HG03432 (cell line): Measurements from ENCODE around the gene PLPP2.
"Not testable (repeated sequence)": the region's sequence is repeated elsewhere in the genome, so short reads cannot be mapped to it uniquely, and the experiment has no call there.

Experiments used
- ATAC-seq: cut with Tn5 transposase; IDR thresholded peaks from one replicate; pipeline ENCODE4 v1.9.1; 2021; ENCODE audit warnings: mild to moderate bottlenecking, moderate library complexity; ENCODE audit not compliant: unreplicated experiment

PLPP2 gene

DNA sequence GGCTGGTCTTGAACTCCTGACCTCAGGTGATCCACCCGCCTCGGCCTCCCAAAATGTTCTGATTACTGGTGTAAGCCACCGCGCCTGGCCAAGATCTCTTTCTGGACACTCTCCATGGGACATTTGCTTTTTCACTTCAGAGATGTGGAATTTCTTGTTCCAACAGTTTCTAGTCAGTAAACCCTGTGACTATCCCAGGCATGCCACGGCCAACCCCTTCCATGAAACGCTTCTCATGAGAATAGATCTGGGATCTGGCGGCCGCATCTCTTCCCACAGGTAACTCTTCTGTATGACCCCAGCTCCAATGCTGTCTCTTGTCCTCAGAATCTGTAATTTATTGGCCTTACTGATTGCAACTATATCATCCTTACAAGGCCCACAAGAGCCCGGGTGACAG lies 16.2 kb downstream of the PLPP2 start:
- no peak for ATAC-seq

DNA sequence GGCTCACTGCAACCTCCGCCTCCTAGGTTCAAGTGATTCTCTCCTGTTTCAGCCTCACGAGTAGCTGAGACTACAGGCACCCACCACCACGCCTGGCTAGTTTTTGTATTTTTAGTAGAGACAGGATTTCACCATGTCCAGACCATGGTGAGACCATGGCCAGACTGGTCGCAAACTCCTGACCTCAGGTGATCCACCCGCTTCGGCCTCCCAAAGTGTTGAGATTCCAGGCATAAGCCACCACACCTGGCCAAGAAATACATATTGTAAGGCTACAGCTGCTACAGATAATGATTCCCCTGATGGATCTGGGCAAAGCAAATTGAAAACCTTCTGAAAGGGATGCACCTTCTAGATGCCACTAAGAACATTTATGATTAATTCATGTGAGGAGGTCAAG lies 17.8 kb downstream of the PLPP2 start:
- no peak for ATAC-seq

DNA sequence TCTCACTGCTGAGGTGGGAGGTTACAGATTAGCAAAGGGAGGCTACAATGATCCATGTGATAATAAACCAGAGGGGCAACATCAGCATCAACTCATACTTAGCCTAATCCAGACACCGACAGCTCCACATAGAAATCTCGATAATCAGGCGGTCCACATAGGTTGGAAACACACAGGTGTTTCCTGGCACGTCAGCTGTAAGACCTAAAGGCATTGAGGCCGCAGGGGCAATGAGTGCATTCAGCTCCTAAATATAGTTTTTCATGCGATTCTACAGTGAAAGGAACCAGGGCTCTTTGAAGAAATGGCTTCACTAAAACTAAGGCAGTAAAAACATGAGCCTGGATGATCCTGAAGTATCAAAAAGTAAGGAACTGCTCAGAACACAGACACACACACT lies 19.3 kb downstream of the PLPP2 start:
- no peak for ATAC-seq

DNA sequence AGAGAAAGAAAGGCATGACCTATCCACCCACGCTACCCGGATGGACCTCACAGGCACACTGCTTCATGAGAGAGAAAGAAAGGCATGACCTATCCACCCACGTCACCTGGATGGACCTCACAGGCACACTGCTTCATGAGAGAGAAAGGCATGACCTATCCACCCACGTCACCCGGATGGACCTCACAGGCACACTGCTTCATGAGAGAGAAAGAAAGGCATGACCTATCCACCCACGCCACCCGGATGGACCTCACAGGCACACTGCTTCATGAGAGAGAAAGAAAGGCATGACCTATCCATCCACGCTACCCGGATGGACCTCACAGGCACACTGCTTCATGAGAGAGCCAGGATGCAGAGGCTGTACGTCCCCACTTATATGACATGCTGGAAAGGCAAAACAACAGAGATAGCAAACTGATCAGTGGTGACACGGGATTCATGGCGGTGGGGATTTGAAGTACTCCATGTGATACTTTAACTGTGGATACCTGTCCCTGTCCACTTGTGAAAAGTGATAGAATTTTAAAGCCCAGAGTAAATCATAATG lies 20.4 kb downstream of the PLPP2 start:
- not testable (repeated sequence) for ATAC-seq

DNA sequence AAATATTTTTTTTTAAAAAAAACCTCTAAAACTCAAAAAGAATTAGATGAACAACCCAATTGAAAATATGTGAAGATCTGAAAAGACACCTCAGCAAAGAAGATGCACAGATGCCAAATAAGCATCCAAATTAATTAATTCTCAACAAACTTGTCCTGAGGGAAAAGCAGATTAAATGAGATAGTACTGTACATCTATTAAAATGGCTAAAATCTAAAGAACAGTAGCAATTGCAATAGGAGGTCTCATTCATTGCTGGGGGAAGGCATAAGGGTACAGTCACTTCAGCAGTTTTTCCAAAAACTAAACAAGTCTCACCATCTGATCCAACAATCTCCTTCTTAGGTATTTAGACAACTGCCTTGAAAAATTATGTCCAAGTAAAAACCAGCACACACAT lies 22.0 kb downstream of the PLPP2 start:
- ATAC-seq: no peak

DNA sequence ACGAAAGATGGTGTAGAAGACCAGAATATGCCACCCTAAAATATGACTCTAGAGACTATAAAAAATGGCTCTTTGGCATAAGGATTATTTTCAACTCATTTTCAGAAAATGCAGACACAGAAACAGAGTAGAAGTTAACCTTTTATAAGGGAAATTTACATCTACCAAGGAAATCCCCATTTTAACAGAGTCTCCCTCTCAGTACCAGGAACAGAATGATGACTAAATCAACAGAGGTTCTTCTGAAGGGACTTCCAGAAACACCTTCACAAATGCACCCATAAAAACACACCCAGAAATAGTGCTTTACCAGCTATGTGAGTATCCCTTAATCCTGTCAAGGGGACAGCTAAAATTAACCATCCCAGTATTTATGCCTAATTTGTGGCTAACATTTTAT lies 29.1 kb downstream of the PLPP2 start:
- ATAC-seq: no peak

DNA sequence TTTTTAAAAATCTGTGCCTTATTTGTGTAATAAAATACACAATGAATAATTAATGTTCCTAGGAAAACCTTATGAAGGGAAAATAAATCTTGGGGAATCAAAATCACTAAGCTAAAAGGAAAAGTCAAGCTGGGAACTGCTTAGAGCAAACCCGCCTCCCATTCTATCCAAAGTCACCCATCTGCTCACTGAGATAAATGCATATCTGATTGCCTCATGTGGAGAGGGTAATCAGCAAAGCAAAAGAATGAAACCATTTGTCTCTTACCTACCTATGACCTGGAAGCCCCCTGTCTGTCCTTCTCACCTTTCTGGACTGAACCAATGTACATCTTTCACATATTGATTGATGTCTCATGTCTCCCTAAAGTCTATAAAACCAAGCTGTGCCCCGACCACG lies 34.4 kb downstream of the PLPP2 start:
- not testable (repeated sequence) for ATAC-seq

DNA sequence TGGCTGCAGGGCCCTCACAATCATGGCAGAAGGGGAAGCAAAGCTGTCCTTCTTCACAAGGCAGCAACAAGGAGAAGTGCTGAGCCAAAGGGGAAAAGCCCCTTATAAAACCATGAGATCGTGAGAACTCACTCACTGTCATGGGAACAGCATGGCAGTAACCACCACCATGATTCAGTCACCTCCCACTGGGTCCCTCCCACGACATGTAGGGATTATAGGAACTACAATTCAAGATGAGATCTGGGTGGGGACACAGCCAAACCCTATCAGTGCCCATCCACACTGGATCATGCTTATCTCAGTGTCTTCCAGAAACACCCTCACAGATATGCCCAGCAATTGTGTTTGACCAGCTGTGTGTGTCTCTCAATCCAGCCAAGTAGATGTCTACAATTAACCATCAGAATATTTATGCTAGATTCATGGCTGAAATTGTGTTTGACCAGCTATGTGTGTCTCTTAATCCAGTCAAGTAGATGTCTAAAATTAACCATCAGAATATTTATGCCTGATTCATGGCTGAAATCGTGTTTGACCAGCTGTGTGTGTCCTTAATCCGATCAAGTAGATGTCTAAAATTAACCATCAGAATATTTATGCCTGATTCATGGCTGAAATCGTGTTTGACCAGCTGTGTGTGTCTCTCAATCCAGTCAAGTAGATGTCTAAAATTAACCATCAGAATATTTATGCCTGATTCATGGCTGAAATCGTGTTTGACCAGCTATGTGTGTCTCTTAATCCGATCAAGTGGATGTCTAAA lies 38.6 kb downstream of the PLPP2 start:
- not testable (repeated sequence) for ATAC-seq

DNA sequence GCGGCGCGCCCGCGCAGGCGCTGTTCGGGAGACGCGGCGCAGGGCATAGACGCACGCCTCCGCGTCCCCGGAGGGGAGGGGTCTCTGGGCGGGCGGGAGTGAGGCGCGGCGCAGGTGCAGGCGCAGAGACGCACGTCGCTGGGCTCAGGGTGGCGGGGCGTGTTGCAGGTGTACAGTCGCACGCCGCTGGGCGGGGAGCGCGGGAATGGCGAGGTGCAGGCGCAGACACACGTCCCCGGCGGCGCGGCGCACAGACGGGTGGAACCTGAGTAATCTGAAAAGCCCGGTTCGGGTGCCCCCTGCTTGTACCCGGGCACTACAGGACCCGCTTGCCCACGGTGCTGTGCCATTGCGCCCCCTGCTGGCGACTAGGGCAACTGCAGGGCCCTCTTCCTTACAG lies 44.7 kb downstream of the PLPP2 start:
- no peak for ATAC-seq

DNA sequence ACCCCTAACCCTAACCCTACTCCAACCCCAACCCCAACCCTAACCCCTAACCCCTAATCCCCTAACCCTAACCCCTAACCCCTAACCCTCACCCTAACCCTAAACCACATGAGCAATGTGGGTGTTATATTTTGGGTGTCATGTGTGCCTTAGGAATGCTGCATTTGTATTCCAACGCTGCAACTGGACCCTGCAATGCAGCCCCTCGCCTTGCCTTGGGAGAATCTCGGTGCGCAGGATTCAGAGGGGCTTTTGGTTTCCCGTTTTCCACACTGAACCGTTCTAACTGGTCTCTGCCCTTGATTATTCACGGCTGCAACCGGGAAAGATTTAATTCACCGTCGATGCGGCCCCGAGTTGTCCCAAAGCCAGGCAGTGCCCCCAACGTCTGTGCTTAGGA lies 45.3 kb downstream of the PLPP2 start:
- not testable (repeated sequence) for ATAC-seq

DNA sequence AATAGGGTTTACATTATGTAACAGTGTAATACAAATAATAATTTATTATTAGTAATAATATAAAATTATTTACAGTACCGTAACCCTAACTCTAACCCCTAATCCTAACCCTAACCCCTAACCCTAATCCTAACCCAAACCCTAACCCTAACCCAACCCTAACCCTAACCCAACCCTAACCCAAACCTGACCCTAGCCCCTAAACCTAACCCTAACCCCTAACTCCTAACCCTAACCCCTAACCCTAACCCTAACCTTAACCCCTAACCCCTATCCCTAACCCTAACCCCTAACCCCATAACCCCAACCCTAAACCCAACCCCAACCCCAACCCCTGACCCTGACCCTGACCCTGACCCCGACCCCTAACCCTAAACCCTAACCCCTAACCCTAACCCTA lies 45.7 kb downstream of the PLPP2 start:
- ATAC-seq: no peak
